ENCODE measurements around the gene FBXL4.
"Not testable (repeated sequence)": the region's sequence is repeated elsewhere in the genome, so short reads cannot be mapped to it uniquely, and the experiment has no call there.

The FBXL4 gene

DNA sequence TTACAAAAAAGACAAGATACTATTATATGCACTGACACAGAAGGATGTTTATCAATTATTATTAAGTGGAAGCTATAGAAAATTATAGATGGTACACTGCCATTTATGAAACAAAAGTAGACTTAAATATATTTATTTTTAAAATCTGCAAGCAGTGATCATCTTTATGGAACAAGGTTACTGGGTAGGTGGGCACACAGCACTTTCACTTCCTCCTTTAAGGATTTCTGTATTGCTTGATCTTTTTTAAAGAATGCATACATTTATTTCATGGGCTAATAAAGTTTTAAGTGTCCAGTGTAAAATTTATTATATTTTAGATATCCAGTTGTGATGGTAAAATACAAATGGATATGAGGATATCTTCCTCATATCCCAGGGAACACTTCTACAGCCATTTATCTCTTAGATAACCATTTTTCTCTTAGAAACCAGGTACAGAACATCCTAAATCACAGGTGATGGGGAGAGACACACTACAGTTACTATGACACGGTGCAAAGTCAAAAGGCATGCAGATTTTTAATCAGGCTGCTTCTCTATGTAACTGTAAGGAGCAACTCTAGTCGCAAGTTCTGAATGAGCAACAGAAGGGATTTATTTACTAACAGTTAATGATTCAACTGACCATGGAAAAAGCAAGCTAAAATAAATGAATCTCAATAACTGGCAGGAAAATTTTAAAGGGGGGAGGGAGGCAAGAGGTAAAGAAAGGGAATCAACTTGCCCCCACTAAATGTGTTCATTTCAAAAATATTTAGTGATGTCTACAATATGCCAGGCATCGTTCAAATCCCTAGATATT lies 2.2 kb downstream of the FBXL4 start:
- DNase-seq: no peak

GRCh38 chr6:98944598-98945081 lies 3.1 kb downstream of the FBXL4 start:
- no peak for DNase-seq

GRCh38 chr6:98944168-98944567 lies 3.6 kb downstream of the FBXL4 start:
- no peak for DNase-seq

- DNase-seq: no peak
Measured at GRCh38 chr6:98942263-98942803, 5.4 kb downstream of the FBXL4 start.

DNA sequence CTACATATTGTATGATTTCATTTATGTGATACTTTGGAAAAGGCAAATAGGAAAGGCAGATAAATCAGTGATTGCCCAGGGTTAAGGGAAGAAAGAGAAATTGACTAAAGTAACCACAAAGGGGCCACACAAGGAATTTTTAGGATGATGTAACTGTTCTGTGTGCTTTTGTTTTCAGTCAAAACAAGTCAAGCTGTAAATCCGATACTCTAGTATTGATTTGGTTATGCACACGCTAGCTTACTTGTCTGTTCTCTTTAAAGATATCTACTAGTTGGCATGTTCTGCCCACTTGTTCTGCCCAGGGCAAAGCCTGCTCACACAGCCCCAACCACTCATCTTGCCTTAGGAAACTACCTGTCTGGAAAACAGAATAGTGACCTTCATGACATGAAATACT lies 6.4 kb downstream of the FBXL4 start:
- no peak for DNase-seq

- no peak for DNase-seq
Measured at GRCh38 chr6:98937351-98937750, 10.4 kb downstream of the FBXL4 start.

DNA sequence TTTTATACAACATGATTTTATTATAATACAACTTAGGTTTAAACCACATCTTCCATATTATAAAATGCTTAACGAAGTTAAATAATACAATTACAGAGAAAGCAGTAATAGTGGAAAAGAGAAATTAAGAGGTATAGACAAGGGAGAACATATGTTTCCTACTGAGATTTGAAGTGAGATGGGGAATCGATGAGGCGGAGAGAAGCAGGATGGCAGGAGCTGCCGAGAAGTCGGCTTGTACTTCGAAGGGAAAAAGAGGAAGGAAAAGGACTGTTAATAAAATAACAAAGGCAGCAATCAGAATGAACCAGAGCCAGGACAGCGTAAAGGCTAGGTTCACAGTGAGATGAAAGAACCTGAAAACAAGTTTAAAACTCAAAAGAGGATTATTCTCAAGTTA lies 15.4 kb downstream of the FBXL4 start:
- no peak for DNase-seq

GRCh38 chr6:98931696-98932095 lies 16.1 kb downstream of the FBXL4 start:
- no peak for DNase-seq

GRCh38 chr6:98929498-98930060 lies 18.2 kb downstream of the FBXL4 start:
- no peak for DNase-seq

DNA sequence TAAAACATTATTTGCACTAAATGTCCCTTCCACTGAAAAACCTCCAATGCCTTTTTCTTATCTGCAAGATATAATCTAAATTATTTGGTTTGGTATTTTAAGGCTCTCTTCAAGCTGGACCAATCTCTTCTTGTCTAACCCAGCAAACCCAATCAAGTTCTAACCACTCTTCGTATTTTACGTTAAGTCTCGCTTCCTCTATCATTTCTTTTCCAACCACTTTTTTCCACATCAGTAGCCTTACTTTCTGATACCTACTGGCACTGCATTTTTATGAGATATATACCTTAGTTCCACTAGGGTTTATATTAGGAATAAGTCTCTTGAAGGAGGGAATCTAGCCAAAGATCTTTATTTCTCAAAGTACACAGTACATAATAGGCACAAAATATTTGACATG lies 19.1 kb downstream of the FBXL4 start:
- DNase-seq: no peak

- DNase-seq: no peak
Measured at GRCh38 chr6:98927534-98927933, 20.2 kb downstream of the FBXL4 start.

DNA sequence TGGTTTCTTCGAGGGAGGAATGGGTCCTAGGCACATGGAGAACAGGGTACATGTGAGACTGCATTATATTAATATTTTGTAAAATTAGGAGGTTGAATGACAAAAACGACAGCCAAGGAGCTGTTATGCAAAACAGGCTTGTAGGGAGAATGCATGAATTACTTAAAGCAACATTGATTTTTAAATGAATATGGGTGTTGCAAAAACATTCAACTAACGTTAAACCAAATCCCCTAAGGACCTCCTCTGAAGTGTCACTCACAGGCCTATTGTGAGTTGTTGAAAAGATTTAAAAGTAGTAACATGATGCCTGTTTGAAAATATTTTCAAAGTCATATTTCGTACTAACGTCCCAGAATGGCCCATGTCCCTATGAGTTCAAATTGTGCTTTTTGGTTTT lies 21.9 kb downstream of the FBXL4 start:
- DNase-seq: no peak

GRCh38 chr6:98924647-98925046 lies 23.1 kb downstream of the FBXL4 start:
- DNase-seq: no peak

- DNase-seq: no peak
Measured at GRCh38 chr6:98920904-98921431, 26.8 kb downstream of the FBXL4 start.

GRCh38 chr6:98910946-98911345 lies 36.8 kb downstream of the FBXL4 start:
- not testable (repeated sequence) for DNase-seq

DNA sequence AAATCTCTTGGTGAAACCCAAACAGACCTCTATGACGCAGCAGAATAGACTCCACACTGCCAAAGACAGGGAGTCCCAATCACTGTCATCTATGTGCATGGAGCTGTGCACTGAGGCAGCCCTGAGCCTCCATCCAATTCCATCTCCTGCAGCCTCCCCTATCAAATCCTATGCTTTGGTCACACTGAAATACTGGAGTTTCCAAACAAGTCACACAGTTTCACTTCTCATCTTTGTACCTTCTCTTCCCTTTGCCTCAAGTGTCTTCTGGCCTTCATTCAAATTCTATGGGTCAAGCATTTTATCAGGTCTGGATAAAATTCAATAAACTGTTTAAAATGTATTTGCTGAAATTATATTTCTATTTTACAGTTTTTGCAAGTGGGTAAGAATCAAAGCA lies 38.5 kb downstream of the FBXL4 start:
- DNase-seq: no peak

DNA sequence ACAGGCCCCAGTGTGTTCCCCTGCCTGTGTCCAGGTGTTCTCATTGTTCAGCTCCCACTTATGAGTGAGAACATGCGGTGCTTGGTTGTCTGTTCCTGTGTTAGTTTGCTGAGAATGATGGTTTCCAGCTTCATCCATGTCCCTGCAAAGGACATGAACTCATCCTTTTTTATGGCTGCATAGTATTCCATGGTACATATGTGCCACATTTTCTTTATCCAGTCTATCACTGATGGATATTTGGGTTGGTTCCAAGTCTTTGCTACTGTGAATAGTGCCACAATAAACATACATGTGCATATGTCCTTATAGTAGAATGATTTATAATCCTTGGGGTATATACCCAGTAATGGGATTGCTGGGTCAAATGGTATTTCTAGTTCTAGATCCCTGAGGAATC lies 41.4 kb downstream of the FBXL4 start:
- not testable (repeated sequence) for DNase-seq

GRCh38 chr6:98905759-98906158 lies 42.0 kb downstream of the FBXL4 start:
- no peak for DNase-seq

DNA sequence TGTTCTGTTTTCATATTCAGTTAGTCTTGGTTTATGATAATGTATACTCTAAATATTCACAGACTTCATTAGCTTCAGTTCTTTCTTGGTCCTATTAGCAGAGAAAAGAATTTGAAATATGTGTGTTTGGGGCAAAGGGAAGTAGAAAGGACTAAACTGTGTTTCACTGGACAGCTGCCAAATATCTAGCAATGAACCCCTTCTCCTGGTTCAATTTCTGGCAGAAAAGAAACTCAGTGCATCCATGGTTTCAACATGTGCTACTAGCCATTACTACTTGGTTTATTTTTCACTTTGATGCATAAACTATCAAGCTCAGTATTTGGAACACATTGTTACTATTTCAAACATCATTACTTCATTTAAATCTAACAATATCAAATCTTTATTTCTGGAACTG lies 43.6 kb downstream of the FBXL4 start:
- DNase-seq: no peak

GRCh38 chr6:98900706-98901105 lies 47.0 kb downstream of the FBXL4 start:
- DNase-seq: no peak

DNA sequence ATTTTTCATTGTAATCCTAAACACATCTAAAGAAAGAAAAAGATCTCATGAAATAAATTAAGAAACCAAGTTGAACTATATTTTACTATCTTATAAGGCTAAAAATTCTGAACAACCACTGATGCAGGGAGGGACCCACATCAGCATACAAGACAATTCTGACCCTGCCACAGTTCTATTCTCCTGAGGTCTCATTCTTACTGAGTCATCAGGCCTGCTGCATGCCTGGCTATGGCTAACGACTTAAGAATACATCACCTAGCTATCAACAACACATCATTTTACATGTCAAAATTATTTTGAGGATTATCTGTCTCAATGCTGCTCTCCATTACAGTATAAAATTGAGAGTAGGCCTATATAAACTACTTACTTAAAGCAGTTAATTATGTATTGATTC lies 52.9 kb downstream of the FBXL4 start:
- no peak for DNase-seq

DNA sequence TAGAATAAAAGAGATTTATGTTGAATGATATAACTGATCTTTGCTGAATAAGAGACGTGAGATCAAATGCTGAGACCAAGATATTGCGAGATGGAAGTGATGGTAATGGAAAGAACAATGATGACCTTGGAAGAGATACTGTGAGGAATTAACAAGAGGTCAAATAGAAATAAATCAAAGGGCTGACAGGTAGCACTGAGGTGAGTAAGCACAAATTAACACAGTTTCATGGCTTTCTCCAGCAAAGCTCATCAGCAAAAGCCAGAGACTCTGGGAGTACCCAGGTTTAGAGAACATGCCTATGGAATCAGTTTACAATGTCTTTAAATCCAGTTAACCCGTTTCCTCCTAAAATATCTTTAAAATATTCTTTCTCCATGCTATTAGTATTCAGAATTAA lies 60.1 kb downstream of the FBXL4 start:
- DNase-seq: no peak

- DNase-seq: no peak
Measured at GRCh38 chr6:98885330-98885729, 62.4 kb downstream of the FBXL4 start.

DNA sequence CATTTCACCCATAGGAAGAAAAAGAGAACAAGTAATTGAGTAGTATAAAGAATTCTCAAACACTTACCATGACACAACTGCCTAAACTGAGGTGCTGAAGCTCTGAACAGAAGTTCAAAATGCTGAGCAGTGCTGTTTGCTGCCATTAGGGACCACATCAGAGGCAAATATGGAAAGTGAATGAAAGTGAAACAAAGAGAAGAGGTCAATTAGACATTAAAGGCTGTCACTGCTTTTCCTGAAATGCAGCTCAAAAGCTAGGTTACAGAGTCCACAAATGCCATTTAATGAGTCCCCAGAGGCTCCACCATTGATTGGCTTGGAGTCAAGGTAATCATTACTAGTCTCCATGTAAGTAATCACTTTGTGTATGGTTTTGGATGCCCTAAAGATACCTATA lies 67.3 kb downstream of the FBXL4 start:
- DNase-seq: no peak
